Raji (cell line): ENCODE results near the gene TTC23.

Experiments used
- POLR2A ChIP-seq: IDR thresholded peaks from 2 replicates; pipeline ENCODE4 v1.6.1; 2011; ENCODE audit warnings: low read depth, low read length, control low read depth; ENCODE audit not compliant: insufficient read depth

The TTC23 gene

DNA sequence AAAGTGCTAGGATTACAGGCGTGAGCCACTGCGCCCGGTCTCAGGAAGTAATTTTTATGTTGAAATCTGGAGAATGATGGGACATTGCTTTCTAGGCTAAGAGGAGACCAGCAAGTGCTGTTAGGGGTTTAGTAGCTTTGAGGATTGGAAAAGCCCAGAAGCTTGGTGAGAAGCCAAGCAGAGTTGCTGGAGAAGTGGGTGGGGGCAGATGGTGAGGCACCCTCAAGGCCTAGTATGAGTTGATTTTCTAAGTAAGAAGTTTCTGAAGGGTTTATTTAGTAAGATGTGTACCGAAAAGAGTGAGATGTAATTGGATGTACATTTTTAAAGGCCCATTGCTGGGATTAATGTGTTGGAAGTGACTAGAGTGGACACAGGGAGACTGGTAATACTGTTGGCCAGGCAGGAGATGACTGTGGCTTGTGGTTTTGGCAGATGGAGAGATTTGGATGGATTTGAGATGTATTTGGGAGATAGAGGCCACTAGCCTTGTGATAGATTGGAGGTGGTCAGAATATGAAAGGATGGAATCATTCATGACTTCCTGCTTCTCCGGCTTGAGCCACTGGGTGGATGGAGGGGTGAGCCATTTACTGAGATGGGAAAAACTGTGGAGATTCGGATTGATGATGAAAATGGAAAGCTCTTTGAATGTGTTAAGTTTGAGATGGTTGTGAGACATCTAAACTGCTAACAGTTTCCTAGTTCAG is 4.2 kb upstream of the TTC23 start:
- TF ChIP-seq POLR2A, result no peak

DNA sequence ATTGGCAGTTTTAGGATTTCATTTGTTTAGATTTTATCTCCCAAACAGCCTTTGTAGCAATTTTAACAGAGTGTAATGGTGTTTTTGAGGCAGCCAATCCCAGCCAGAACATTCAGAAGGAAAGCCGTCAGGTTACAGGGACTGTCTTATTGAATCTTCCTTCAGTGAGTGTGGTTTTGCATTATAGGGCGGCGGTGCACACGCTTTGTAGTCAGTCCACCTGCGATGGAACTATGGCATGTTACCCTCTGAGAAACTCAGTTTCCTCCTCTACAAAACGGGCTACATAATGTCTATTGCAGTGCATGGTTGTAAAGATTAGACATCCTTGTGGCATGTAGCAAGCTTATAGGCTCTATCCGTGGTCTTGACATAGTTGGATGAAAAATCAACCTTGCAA is 2.9 kb upstream of the TTC23 start:
- no peak for TF ChIP-seq POLR2A

DNA sequence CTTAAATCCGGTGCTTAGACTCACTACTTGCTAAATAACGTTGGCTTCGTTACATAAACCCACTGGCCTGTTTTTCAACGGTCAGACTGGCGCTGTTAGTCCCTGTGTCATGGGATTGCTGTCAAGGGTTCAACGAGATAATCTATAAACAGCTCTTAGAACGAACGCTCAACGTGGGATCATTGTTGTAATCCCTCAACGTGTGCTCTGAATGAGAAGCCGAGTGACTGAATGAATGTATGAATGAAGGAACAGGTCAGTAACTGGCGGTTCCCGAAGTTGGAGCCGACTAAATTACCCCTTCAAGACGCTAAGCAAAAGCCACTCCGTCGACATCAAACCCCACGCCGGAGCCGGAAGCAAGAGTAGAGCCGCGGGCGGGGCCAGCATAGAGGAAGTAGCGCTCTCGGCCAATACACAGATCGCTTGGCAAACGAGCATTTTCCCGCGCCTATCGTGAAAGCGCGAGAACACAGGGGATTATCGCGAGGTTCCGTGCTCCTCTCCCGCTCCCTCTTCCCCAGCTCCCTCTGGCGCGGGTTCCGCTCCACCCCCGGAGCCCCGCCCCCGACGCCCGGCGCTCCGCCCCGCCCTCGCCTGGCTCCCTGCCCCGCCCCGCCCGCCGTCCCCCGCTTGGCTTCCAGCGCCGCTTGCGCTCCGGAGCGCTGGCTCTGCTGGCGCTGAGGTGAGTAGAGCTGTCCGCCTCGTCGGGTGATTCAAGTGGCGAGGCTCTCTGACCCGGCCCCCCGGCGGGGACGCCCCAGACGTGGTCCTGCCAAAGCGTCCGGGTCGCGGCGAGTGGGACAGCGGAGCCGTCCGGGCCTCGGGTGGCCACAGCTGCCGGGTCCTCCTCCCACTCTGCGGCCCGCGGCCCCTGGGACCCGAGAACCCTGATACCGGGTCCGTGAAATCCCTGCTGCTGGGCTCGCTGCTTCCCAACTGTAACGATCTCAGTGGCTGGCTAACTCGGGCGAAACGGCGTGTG is 1.8 kb upstream of the TTC23 start, which contains the start of gene LRRC28:
Gene LRRC28 (plus strand): TSS at position 625 of the 985 bp plus-strand sequence. CDS start 4,477 bp downstream, outside the sequence.
- peak; percentile 86 for TF ChIP-seq POLR2A

DNA sequence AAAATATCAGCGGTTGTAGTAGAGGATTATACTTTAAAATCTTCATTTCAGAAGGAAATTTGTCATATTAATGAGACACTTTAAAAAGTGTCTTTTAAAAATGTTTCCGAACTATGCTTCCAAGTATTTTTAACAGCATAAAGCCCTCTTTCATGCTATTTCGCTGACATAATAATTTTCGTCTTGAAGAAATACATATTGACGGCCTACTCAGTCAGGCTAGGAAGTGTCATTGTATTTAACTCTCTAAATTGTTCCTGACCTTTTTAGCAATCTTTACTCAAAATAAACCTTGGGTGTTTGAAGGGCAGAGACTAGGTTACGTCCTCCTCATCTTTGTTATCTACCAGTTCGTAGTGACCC is 1.1 kb upstream of the TTC23 start:
- TF ChIP-seq POLR2A, result no peak

DNA sequence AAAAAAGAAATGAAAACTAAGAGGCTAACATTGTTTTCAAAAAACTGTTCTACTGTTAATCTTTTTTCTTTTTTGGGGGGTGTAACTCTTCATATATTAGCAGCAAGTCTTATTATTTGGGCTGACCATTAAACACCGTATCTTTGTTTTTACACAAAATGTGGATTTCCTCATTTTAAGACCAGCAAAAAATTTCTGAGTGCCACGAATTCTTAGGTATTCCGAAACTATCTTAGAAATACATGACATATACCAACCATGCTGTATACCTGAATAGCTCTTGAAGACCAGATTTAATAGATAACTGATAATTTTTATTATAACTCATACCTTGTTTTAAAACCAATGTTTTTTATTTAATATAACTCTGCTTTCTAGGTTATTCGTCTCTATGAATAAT is 620 bp upstream of the TTC23 start:
- no peak for TF ChIP-seq POLR2A

DNA sequence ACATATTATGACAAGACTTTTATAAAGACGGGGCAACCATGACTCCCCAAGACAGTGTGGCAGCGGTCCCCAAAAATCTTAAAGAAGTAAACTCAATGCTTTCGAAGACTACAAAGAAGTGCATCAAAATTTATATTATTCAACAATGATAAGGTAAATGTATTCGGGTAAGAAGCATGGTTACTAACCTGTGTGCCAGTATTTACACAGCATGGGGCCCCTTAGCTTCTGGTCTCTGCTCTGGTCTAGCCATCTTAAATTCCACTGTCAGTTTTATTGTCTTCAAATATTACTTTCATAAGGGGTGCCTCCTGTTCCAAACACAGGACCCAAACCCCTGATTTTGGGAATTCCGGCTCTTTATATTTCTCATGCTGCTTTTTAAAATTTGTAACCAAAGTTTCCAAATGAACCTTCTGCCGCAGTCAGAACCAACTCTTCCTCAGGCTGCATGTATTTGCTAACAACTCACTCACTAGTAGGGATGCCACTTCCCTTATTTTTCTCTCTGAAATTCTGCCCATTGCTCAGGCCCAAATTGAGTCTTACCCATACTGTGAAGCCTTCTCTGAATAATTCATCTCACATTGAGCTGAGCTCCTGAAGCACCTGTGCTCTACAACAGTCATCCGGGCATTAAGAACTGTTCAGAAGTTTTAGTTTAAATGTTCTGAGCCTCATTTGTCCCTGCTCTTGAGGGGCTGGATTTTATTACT is 1.2 kb downstream of the TTC23 start:
- TF ChIP-seq POLR2A, result no peak

DNA sequence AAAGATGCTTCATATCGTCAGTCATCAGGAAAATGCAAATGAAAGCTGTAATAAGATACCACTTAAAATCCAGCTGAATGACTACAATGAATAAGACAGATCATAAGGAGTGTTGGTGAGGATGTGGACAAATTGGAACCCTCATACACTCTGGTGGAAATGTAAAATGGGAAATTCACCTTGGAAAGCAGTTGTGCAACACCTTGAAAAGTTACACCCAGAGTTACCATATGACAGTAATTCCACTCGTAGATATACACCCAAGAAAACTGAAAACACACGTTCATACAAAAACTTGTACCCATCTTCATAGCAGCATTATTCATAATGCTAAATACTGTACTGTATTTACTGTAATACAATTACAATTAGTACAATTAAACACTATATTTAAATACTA is 2.3 kb downstream of the TTC23 start:
- TF ChIP-seq POLR2A, result no peak

DNA sequence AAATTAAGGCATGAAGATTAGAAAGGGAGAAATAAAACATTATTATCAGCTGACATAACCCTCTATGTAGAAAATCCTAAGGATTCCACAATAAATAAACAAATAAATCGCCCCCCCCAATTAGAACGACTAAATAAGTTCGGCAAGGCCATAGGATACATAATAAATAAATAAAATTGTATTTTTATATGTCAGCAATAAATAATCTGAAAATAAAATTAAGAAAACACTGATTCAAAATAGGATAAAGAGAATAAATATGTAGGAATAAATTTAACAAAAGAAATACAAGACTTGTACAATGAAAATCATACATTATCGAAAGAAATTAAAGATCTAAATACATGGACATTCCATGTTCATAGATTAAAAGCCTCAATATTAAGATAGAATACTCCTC is 5.1 kb downstream of the TTC23 start:
- TF ChIP-seq POLR2A, result no peak

DNA sequence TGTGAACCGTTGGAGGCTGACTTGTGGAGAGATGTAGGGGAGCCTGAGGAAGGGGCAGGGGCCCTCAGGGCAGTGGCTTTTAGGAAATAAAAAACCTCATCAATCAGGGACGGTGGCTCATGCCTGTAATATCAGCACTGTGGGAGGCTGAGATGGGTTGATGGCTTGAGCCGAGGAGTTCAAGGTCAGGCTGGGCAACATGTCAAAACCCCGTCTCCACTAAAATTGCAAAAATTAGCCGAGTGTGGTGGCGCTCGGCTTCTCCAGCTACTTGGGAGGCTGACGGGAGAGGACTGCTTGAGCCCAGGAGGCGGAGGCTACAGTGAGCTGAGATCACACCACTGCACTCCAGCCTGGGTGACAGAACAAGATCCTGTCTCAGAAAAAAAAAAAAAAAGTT is 7.6 kb downstream of the TTC23 start:
- no peak for TF ChIP-seq POLR2A

DNA sequence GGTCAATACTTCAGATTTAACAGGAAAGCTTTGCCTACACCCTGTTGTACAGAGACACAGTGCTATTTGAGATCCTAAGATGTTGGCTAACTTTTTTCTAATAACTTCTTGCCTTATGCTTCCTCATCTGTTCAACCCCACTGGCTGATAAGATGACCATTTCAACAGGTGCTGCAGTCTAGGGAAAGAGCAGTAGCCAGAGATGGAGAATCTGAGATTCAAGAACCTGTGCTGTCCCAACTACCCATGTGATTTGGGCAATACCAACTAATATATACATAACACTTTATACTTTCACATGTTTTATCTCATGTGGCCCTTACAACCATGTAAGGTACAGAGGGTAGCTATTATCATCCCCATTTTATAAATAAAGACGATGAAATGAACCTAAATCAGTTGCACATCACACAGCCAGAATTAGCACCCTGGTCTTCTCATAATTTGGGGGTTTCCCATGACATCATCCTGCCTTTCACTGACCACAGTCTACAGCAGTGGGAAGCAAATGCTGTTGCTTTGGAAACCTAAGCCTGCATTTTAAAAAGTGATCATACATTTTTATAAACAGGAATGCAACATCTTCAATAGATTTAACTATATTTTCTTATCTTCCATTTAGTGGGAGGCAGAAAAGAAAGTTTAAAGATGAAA is 9.7 kb downstream of the TTC23 start:
- no peak for TF ChIP-seq POLR2A

DNA sequence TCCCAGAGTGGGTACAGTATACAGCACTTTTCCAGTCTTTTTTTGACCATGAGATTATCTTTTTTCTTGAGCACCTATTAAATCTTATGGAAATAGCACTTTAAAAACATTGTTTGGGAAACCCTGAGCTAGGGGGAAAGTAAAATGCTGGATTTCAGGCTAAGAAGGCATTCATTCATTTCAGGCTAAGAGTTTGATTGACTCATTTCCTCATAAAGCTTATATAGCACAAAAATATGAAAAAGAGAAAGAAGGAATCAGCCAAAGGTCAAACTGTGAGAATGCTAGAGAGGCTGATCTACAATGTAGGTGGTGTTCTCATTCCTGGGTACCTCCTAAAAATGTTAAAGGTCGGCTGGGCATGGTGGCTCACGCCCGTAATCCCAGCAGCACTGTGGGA is 10.5 kb downstream of the TTC23 start:
- TF ChIP-seq POLR2A, result no peak

DNA sequence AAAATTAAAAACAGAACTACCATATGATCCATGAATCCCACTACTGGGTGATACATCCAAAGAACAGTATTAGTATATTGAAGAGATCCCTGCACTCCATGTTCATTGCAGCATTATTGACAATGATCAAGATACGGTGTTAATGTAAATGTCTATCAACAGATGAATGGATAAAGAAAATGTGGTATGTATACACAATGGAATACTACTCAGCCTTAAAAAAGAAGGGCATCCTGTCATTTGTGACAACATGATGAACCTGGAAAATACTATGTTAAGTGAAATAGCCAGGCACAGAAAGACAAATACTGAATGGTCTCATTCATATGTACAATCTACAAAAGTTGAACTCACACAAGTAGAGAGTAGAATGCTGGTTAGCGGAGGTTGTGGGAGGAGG is 16.6 kb downstream of the TTC23 start:
- TF ChIP-seq POLR2A, result no peak

DNA sequence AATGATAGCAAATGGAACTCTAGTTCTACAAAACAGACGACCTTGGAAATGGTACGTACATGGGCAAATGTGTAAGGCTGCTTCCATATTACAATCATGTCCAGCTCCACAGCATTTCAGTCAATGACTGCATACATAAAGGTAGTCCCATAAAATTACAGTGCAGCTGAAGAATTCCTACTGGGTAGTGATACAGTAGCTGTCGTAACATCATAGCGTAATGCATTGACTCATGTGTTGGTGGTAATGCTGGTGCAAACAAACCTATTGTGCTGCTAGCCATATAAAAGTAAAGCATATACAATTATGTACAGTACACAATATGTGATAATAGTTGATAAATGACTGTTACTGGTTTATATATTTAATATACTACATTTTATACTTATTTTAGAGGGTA is 18.5 kb downstream of the TTC23 start:
- TF ChIP-seq POLR2A, result no peak

DNA sequence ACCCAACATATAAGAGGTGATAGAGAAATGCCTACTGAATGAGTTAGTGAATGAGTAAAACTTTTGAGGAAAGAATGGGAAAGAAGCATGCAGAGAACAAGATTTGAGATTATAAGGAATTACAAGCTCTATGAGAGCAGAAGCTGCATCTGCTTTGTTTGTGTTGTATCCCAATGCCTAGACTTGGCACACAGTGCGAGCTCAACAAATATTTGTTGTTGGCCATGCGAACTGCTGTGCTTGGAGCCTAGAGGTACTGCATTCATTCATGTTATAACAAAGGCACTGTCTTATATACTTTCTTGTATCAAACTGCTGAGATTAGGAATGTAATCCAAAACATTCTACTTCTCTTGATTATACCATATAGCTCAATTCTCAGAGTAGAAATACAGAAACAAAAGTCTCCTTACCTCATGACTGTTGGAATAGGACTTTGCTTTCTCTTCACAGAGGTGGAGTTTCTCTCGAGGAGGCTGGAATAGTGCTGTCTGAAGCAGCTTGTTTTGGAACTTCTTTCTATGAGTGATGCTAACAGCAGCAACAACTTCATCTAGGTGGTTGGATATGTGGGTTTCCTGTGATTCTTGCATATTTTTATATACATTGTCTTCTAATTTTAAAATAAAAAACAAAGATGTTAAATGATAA is 21.1 kb downstream of the TTC23 start:
- TF ChIP-seq POLR2A, result no peak

DNA sequence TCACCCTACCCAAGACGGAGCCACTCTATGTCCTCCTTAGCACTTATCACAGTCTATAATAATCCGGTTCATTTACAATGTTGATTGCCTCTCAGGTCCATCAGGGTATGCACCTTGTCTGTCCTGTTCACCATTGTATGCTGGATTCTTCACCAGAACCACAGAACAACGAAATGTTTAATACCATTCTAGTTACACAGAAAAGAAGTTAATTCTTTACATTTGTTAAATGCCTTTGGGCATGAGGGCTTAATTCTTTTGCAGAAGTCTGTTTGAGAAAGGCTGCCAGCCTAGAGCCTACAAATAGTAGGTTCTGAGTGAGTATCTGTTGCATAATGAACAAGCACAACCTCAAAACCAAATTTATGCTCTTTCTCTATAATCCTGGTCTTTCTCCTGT is 22.6 kb downstream of the TTC23 start:
- no peak for TF ChIP-seq POLR2A
